GM23338 (cell line): ENCODE data around the gene VSX1.

Experiments used
- CREB1 ChIP-seq: fragments of 250-450 bp; sonication (Bioruptor Pico); IDR thresholded peaks from 2 replicates; pipeline ENCODE4 v1.5.0; 2020; ENCODE audit warnings: low read depth, mild to moderate bottlenecking, moderate library complexity
- CTCF ChIP-seq, 2 experiments: fragments of 200-600 bp in 1 of 2; sonication (generic) in 1 of 2; conservative IDR thresholded peaks; 2 replicates each; pipeline versions ENCODE4 v1.5.1 to v1.6.1; 2016 to 2017; ENCODE audit warnings: antibody characterized with exemption in 2 of 2, low read depth in 2 of 2, mild to moderate bottlenecking in 2 of 2, moderate library complexity in 1 of 2
- ETS1 ChIP-seq: IDR thresholded peaks from 2 replicates; pipeline ENCODE4 v1.6.1; 2016; ENCODE audit warnings: antibody characterized with exemption
- EZH2 ChIP-seq: fragments of 200-600 bp; sonication (generic); IDR thresholded peaks from one replicate; pipeline ENCODE4 v1.8.0; 2017; ENCODE audit warnings: antibody characterized with exemption, mild to moderate bottlenecking, low read depth; ENCODE audit not compliant: unreplicated experiment
- EZH2phosphoT487 ChIP-seq: fragments of 200-600 bp; sonication (generic); IDR thresholded peaks from one replicate; pipeline ENCODE4 v1.8.1; 2018; ENCODE audit warnings: antibody characterized with exemption; ENCODE audit not compliant: unreplicated experiment
- JUNB ChIP-seq: IDR thresholded peaks from one replicate; pipeline ENCODE4 v1.6.1; 2016; ENCODE audit warnings: antibody characterized with exemption; ENCODE audit not compliant: unreplicated experiment
- POLR2AphosphoS5 ChIP-seq: IDR thresholded peaks from 2 replicates; pipeline ENCODE4 v1.6.1; 2016; ENCODE audit warnings: antibody characterized with exemption, low read depth
- REST ChIP-seq: IDR thresholded peaks from one replicate; pipeline ENCODE4 v1.6.1; 2018; ENCODE audit warnings: antibody characterized with exemption; ENCODE audit not compliant: unreplicated experiment
- STAT1 ChIP-seq: IDR thresholded peaks from one replicate; pipeline ENCODE4 v1.6.1; 2016; ENCODE audit warnings: antibody characterized with exemption; ENCODE audit not compliant: unreplicated experiment
- ZNF114 ChIP-seq: fragments of 250-450 bp; sonication (Bioruptor Pico); IDR thresholded peaks from 2 replicates; pipeline ENCODE4 v1.5.0; 2020; ENCODE audit warnings: mild to moderate bottlenecking, moderate library complexity

GRCh38 chr20:25081730-25082497 lies at the start of gene VSX1:
- TF ChIP-seq CTCF (conservative IDR thresholded peaks at IDR 0.05; ENCODE audit: low read depth in 2 of 2) (no peak), EZH2phosphoT487 (no peak), POLR2AphosphoS5 (no peak), EZH2 (no peak), STAT1 (no peak), REST (no peak), CREB1 (no peak), ETS1 (no peak), JUNB (no peak), ZNF114 (CRISPR knock-in tag) (no peak)
